Measurements from ENCODE around the gene VSTM2A. TPM values are rescaled to one million over a fixed set of nuclear protein-coding genes. Genes with fewer than 3 reads are reported as not detected.

Gene VSTM2A
- total and polyA plus RNA-seq, 2 of the 8 experiments (the other 6 are each of a cell fraction or from before 2014, with no cell fraction given), result 0.58 to 1.4 TPM

GRCh38 chr7:54550471-54550870 lies 8.3 kb downstream of the VSTM2A start:
- Histone ChIP-seq H2BK12ac (ENCODE audit: low read depth, low read length) (no peak overlapping the region), H3K27ac (ENCODE audit: low read depth, low read length) (no peak overlapping the region), H2BK15ac (ENCODE audit: low read length) (no peak overlapping the region), H2BK5ac (ENCODE audit: low read depth, low read length) (no peak overlapping the region), H3K9me3 (ENCODE audit: insufficient read depth in 2 of 2, low read depth in 1 of 2, low read length in 1 of 2) (no peaks in the 10 kb centered on the region), H3K27me3 (replicated peaks in 1 of 4; ENCODE audit: control insufficient read depth in 3 of 4, extremely low read depth in 1 of 4, insufficient read depth in 3 of 4, low read length in 3 of 4) (peaks cover 0 to 5% (median 0%) of the 10 kb centered on the region in 4 experiments; a peak in 3 of 7 replicates), H3K79me2 (ENCODE audit: control insufficient read depth in 1 of 2, insufficient read depth in 2 of 2, low read length in 2 of 2) (no peaks in the 10 kb centered on the region), H3K36me3 (ENCODE audit: control insufficient read depth in 2 of 4, insufficient read depth in 4 of 4, low read length in 3 of 4) (no peaks in the 10 kb centered on the region), H4K91ac (replicated peaks; ENCODE audit: insufficient read length, low read length) (no peak overlapping the region), H4K8ac (ENCODE audit: extremely low read depth, insufficient read depth, low read length) (no peak overlapping the region), H2BK120ac (replicated peaks; ENCODE audit: low read depth, low read length) (no peak overlapping the region), H4K5ac (ENCODE audit: insufficient read length, low read depth, low read length) (no peak overlapping the region), H4K20me1 (replicated peaks in 1 of 2; ENCODE audit: control insufficient read depth in 1 of 2, insufficient read depth in 2 of 2, low read length in 2 of 2) (no peaks in the 10 kb centered on the region), H3K14ac (ENCODE audit: insufficient read length) (no peak overlapping the region), H3K18ac (ENCODE audit: extremely low read depth, low read length) (no peak overlapping the region), H2AK5ac (ENCODE audit: low read depth, low read length) (no peak overlapping the region), H3K4ac (replicated peaks; ENCODE audit: insufficient read length, low read depth, low read length) (no peak overlapping the region), H3K23ac (ENCODE audit: insufficient read length) (no peak overlapping the region), H3K4me2 (ENCODE audit: insufficient read depth in 1 of 2, low read depth in 2 of 2, low read length in 2 of 2) (no peak overlapping the region), H3K4me1 (replicated peaks in 1 of 4; ENCODE audit: control insufficient read depth in 3 of 4, insufficient read depth in 4 of 4, low read length in 3 of 4) (peaks cover 0 to 10% (median 3%) of the 10 kb centered on the region in 4 experiments; a peak in 5 of 7 replicates), H3K9ac (replicated peaks in 1 of 4; ENCODE audit: extremely low read depth in 1 of 4, low read depth in 3 of 4, low read length in 3 of 4) (no peak overlapping the region), H3K4me3 (ENCODE audit: extremely low read depth in 1 of 4, insufficient read depth in 2 of 4, low read depth in 3 of 4, low read length in 4 of 4) (no peak overlapping the region), H2BK20ac (ENCODE audit: low read length) (no peak overlapping the region), H3K79me1 (ENCODE audit: low read depth, low read length) (no peaks in the 10 kb centered on the region), H3K23me2 (ENCODE audit: low read depth, low read length) (peaks cover 5% of the 10 kb centered on the region), H2AFZ (ENCODE audit: low read length) (no peak overlapping the region), H3K56ac (replicated peaks; ENCODE audit: insufficient read length, low read depth, low read length) (no peak overlapping the region)
- FAIRE-seq (no peak), DNase-seq (ENCODE audit: low read depth in 1 of 2, low spot score in 2 of 2) (no peak)
- POLR2A ChIA-PET (ENCODE audit: partially characterized antibody), result no interaction called here
- CTCF ChIA-PET (ENCODE audit: partially characterized antibody), result interaction anchor here (0.5 kb wide), 1 partner anchor 728 kb away, joined by 4 read pairs; no protein-coding TSS in a partner anchor
- 94% methylated on average over 3 of the region's 3 CpGs; no CpG with 5 or more reads in 1 of the 2 experiments for WGBS, 2 experiments (ENCODE audit: extremely low coverage in 1 of 2, insufficient coverage in 1 of 2, insufficient read length in 1 of 2, insufficient replicate concordance in 2 of 2, low coverage in 1 of 2, low lambda C conversion rate in 2 of 2, missing lambda C conversion rate in 1 of 2)
- no peak for TF ChIP-seq ATF2 (IDR thresholded peaks at IDR 0.05; ENCODE audit: low read length)
- no peak for TF ChIP-seq SP1 (IDR thresholded peaks at IDR 0.05; ENCODE audit: low read depth, low read length)
- TF ChIP-seq SRF (IDR thresholded peaks at IDR 0.05; ENCODE audit: low read depth, low read length), result no peak
- no peak for TF ChIP-seq CEBPB (IDR thresholded peaks at IDR 0.05; ENCODE audit: low read depth, low read length)
- TF ChIP-seq TEAD4 (IDR thresholded peaks at IDR 0.05; ENCODE audit: low read depth, low read length), result no peak

Data from H1 (cell line).